GM18520 (cell line): ENCODE results near the gene RASAL2.
"Not testable (repeated sequence)": the region's sequence is repeated elsewhere in the genome, so short reads cannot be mapped to it uniquely, and the experiment has no call there.

Experiments
- ATAC-seq: cut with Tn5 transposase; IDR thresholded peaks from one replicate; pipeline ENCODE4 v1.9.1; 2021; ENCODE audit not compliant: unreplicated experiment

RASAL2 gene

DNA sequence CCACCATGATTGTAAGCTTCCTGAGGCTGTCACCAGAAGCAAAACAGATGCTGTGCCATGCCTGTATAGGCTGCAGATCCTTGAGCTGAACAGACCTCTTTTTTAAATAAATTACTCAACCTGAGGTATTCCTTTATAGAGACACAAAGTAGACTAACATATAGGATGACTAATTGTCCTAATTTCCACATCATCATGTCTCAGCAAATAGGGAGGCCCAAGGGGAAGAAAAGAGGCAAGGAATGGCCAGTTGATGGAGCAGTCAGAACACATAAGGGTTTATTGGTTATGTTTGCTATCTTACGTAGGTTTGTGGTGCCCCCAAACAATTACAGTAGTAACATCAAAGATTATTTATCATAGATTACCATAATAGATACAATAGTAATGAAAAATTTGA, 126.2 kb downstream of the RASAL2 start:
- no peak for ATAC-seq

DNA sequence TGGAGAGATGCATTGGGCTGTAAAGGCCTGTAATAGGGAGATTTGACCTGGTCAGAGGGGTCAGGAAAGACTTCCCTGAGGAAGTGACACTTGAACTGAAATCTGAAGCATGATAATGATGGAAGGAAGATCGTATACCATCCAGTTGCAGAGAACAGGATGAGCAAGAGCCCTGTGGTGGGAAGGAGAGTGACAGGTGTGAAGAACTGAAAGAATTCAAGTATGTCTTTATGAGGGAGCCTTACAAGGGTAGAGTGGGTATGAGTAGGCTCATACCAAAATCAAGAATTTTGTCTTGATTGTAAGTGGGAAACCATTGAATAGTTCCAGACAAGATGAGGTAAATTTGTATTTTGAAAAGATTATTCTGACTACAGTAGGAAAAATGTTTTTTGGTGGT, 129.4 kb downstream of the RASAL2 start:
- no peak for ATAC-seq

DNA sequence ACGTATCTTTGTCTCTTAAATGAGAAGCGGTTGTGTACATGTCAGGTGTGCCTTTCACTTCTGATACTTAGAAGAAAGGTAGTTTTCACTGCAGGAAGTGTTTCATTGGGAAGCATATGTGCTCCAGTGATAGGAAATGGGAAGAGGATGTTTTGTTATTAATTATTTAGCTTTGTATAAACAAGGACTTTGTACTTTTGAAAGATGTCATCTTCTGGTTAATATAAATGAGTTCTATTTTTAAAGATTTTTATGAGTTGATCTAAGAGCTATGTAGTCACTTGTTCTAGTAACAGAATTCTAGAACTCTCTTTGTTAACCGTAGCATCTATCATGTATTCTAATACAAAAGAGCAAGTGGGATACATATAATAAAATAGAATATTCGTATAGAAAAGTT, 130.5 kb downstream of the RASAL2 start:
- ATAC-seq, result no peak

DNA sequence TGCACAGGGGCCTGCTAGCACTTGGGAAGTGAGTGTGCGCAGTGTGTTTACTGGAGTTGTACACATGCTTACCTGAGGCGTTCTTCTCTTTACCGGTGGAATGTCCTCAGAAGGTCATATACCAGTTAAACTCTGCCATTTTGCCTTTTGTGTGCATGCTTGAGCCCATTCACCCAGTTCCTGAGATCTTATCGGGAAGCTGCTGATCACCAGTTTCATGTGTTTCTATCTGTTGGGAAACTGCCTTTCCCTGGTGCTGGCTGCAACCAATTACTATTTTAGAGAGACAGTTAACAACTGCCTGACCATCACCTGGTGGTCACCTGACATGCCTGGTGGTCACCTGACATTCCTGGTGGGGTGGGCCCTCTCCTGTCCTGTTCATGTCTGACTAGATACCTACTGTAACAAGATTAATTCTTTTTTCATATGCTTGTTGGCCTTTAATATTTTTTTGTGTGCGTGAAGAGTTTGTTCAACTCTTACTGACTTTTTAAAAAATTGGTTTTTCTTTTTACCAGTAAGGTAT, 137.0 kb downstream of the RASAL2 start:
- no peak for ATAC-seq

DNA sequence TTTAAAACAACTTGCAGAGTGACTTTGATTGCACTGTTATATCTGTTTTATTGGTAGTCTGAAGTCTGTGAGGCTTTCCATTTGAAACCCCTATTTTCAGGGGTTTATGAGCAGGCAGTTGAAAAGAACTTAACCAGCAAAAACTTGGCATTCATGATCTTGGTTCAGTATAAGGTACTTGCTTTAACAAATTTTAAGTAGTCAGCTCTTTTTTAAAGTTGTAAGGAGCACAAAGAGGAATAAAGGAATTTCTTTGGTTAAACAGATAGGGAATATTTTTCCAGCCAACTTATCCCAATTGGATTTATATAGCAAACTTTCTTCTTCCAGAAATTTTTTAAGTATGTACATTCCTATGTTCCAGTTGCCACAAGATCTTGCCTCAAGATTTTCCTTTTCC, 138.2 kb downstream of the RASAL2 start:
- no peak for ATAC-seq

GRCh38 chr1:178232949-178233348, 139.0 kb downstream of the RASAL2 start:
- ATAC-seq, result no peak

GRCh38 chr1:178237121-178237520, 143.2 kb downstream of the RASAL2 start:
- no peak for ATAC-seq

- no peak for ATAC-seq
Observed at GRCh38 chr1:178238722-178239510, 145.0 kb downstream of the RASAL2 start.

- no peak for ATAC-seq
Observed at GRCh38 chr1:178241057-178241456, 147.2 kb downstream of the RASAL2 start.

GRCh38 chr1:178241837-178242236, 147.9 kb downstream of the RASAL2 start:
- ATAC-seq, result no peak

DNA sequence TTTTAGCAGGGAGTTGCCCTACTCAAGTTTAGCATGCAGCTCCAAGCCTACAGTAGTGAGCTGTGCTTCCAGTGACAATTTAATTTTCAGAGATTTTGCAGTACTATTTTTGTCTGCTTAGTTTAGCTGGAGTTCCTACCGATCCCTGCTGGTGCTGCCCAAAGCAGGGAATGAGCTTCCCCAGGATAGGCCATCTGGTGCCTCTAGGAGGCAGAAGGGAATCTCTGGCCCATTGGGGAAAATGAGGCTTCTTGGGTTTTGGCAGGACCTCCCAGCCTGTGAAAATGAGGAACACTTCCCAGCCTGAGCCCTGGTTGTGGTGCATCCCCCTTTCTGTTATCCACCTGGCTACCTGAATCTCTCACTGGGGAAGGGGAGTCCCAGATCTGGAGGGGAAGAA, 149.2 kb downstream of the RASAL2 start:
- no peak for ATAC-seq

GRCh38 chr1:178243890-178244289, 150.0 kb downstream of the RASAL2 start:
- no peak for ATAC-seq

DNA sequence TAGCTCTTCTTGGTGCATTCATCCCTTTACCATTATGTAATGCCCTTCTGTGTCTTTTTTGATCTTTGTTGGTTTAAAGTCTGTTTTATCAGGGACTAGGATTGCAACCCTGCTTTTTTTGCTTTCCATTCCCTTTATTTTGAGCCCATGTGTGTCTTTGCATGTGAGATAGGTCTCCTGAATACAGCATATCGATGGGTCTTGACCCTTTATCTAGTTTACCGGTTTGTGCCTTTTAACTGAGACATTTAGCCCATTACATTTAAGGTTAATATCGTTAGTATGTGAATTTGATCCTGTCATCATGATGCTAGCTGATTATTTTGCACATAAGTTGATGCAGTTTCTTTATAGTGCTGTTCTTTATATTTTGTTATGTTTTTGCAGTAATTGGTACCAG, 154.4 kb downstream of the RASAL2 start:
- ATAC-seq, result not testable (repeated sequence)

GRCh38 chr1:178253581-178253980, 159.7 kb downstream of the RASAL2 start:
- not testable (repeated sequence) for ATAC-seq

GRCh38 chr1:178254433-178254832, 160.5 kb downstream of the RASAL2 start:
- ATAC-seq, result no peak

- no peak for ATAC-seq
Observed at GRCh38 chr1:178258536-178258935, 164.6 kb downstream of the RASAL2 start.

GRCh38 chr1:178262120-178262500, 168.2 kb downstream of the RASAL2 start:
- ATAC-seq, result no peak

GRCh38 chr1:178263341-178263740, 169.4 kb downstream of the RASAL2 start:
- ATAC-seq, result no peak

DNA sequence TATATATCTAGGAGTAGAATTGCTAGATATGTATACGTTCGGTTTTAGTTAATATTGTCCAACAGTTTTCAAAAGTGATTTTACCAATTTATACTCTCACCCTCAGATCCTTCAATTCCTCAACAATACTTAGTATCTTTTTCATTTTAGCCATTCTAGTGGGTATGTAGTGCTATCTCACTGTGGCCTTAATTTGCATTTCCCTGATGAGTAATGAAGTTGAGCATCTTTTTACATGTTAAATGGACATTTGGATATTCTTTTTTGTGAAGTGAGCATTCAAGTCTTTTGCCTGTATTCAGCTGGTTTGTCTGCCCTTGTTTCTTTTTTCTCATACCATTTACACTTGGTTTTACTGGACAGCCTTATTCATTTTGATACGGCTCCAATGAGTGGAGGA, 172.2 kb downstream of the RASAL2 start:
- ATAC-seq, result no peak

DNA sequence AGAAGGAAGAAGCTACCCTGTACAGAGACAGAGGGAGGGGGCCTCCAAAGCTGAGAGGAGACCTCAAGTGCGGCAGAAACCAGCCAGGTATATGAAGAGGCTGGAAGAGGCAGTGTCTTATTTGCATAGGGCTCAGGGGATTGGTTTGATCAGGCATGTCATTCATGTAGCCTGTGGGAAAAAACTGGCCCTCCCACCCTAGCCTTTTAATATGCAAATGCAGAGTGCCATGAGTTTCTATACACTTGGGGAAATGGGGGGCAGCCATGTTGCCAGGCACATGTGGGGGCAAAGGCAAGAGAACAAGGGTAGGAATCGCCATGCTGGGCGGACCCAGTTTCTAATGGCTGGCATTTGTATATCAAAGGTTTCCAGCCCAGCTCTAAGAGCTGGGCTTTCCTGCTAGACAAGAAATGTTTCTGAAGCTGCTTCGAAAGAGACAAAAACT, 172.7 kb downstream of the RASAL2 start:
- no peak for ATAC-seq

- no peak for ATAC-seq
Observed at GRCh38 chr1:178267646-178268094, 173.8 kb downstream of the RASAL2 start.

DNA sequence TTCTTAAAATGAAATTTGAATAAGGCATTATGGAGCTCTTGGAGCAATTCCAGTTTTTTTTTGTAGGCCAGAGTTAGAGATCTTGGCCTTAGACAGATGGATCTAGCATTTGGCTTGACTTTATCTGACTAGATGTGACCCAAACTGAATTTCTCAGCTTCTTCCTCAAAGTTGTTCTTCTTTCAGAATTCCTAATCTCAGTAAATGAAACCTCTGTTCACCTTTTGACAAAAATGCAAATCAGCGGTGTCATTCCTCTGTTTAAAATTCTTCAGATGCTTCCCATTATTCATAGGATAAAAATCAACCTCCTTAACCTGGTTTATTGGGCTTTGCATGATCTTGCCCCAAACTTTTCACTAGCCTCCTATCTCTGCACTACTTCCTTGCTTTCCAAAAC, 177.6 kb downstream of the RASAL2 start:
- ATAC-seq, result no peak
